ENCODE data around the gene GDE1. TPM values are rescaled to one million over a fixed set of nuclear protein-coding genes. Genes with fewer than 3 reads are reported as not detected.

The GDE1 gene, protein sequence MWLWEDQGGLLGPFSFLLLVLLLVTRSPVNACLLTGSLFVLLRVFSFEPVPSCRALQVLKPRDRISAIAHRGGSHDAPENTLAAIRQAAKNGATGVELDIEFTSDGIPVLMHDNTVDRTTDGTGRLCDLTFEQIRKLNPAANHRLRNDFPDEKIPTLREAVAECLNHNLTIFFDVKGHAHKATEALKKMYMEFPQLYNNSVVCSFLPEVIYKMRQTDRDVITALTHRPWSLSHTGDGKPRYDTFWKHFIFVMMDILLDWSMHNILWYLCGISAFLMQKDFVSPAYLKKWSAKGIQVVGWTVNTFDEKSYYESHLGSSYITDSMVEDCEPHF
- polyA plus RNA-seq (2012; ENCODE audit: insufficient read length, low read depth), result 17.9 TPM

DNA sequence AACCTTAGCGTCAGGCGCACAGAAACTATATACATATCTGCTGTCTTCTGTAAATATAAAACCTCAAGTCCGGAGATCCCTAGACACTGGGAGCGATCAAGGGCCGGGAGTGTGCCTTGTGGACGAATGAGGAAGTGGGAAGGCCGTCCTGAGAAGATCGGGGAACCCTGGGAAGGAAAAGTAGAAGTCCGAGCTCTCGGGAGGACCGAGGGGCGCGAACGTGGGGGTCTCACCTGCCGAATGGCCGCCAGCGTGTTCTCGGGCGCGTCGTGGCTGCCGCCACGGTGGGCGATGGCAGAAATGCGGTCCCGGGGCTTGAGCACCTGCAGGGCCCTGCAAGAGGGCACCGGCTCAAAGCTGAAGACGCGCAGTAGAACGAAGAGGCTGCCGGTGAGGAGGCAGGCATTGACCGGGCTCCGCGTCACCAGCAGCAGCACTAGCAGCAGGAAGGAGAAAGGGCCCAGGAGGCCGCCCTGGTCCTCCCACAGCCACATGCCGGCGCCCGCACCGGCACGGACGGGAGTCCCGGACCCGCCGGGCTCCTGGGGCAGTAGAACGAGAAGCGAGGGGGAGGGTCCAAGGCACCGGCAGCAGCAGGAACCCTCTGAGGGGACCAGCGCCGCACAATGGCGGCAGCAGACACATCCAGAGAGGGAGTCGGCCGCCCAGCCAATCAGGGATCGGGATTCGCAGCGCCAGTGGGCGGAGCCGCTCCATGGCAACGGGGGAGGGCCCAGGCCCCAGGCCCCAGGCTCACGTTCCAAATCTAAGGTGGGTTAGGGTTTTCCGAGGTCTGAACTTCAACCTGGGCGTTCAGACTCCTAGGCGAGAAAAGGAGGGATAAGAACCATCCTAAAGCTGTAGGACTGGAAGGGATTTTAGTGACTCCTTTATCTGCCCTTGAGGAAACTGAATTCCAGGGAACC is at the start of gene GDE1:
Gene GDE1, minus strand, starts transcription at position 628 of the 926 bp plus-strand sequence. Its CDS starts 134 bp downstream, at position 494.
- TF ChIP-seq, protein P1, sequence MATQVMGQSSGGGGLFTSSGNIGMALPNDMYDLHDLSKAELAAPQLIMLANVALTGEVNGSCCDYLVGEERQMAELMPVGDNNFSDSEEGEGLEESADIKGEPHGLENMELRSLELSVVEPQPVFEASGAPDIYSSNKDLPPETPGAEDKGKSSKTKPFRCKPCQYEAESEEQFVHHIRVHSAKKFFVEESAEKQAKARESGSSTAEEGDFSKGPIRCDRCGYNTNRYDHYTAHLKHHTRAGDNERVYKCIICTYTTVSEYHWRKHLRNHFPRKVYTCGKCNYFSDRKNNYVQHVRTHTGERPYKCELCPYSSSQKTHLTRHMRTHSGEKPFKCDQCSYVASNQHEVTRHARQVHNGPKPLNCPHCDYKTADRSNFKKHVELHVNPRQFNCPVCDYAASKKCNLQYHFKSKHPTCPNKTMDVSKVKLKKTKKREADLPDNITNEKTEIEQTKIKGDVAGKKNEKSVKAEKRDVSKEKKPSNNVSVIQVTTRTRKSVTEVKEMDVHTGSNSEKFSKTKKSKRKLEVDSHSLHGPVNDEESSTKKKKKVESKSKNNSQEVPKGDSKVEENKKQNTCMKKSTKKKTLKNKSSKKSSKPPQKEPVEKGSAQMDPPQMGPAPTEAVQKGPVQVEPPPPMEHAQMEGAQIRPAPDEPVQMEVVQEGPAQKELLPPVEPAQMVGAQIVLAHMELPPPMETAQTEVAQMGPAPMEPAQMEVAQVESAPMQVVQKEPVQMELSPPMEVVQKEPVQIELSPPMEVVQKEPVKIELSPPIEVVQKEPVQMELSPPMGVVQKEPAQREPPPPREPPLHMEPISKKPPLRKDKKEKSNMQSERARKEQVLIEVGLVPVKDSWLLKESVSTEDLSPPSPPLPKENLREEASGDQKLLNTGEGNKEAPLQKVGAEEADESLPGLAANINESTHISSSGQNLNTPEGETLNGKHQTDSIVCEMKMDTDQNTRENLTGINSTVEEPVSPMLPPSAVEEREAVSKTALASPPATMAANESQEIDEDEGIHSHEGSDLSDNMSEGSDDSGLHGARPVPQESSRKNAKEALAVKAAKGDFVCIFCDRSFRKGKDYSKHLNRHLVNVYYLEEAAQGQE (IDR thresholded peaks at IDR 0.05; ENCODE audit: insufficient read depth in 1 of 2, low read depth in 2 of 2, low read length in 2 of 2), result no peak
- TF ChIP-seq POLR2AphosphoS5 (IDR thresholded peaks at IDR 0.05; ENCODE audit: low read depth, low read length), result peak; percentile 80
- 0 out of 2 replicates have a peak, but pooled peaks have one; percentile 37 for TF ChIP-seq SIN3A (IDR thresholded peaks at IDR 0.05; ENCODE audit: borderline replicate concordance, insufficient read depth, low read length)
- TF ChIP-seq TAF1 (IDR thresholded peaks at IDR 0.05; ENCODE audit: borderline replicate concordance, insufficient read depth, low read length), result 0 out of 2 replicates have a peak, but pooled peaks have one; percentile 43
- TF ChIP-seq FOXP2 (optimal IDR thresholded peaks at IDR 0.05; ENCODE audit: borderline replicate concordance, extremely low read depth, extremely low read length, insufficient read depth), result no peak

- TF ChIP-seq TAF1 (IDR thresholded peaks at IDR 0.05; ENCODE audit: borderline replicate concordance, insufficient read depth, low read length) (no peak), SIN3A (IDR thresholded peaks at IDR 0.05; ENCODE audit: borderline replicate concordance, insufficient read depth, low read length) (no peak), FOXP2 (optimal IDR thresholded peaks at IDR 0.05; ENCODE audit: borderline replicate concordance, extremely low read depth, extremely low read length, insufficient read depth) (no peak), POLR2AphosphoS5 (IDR thresholded peaks at IDR 0.05; ENCODE audit: low read depth, low read length) (no peak)
- TF ChIP-seq, protein P1 (IDR thresholded peaks at IDR 0.05; ENCODE audit: insufficient read depth in 1 of 2, low read depth in 2 of 2, low read length in 2 of 2), result no peak
These were observed 45.7 kb upstream of the GDE1 start for GRCh38 chr16:19567560-19567959.

- TF ChIP-seq, protein P1 (IDR thresholded peaks at IDR 0.05; ENCODE audit: insufficient read depth in 1 of 2, low read depth in 2 of 2, low read length in 2 of 2), result no peak
- TF ChIP-seq FOXP2 (optimal IDR thresholded peaks at IDR 0.05; ENCODE audit: borderline replicate concordance, extremely low read depth, extremely low read length, insufficient read depth), result no peak
- TF ChIP-seq SIN3A (IDR thresholded peaks at IDR 0.05; ENCODE audit: borderline replicate concordance, insufficient read depth, low read length), result no peak
- no peak for TF ChIP-seq POLR2AphosphoS5 (IDR thresholded peaks at IDR 0.05; ENCODE audit: low read depth, low read length)
- no peak for TF ChIP-seq TAF1 (IDR thresholded peaks at IDR 0.05; ENCODE audit: borderline replicate concordance, insufficient read depth, low read length)
These were observed 44.5 kb upstream of the GDE1 start for GRCh38 chr16:19566362-19566761.

GRCh38 chr16:19563377-19563776 is 41.5 kb upstream of the GDE1 start:
- TF ChIP-seq TAF1 (IDR thresholded peaks at IDR 0.05; ENCODE audit: borderline replicate concordance, insufficient read depth, low read length), result no peak
- TF ChIP-seq POLR2AphosphoS5 (IDR thresholded peaks at IDR 0.05; ENCODE audit: low read depth, low read length), result no peak
- TF ChIP-seq SIN3A (IDR thresholded peaks at IDR 0.05; ENCODE audit: borderline replicate concordance, insufficient read depth, low read length), result no peak
- TF ChIP-seq, protein P1 (IDR thresholded peaks at IDR 0.05; ENCODE audit: insufficient read depth in 1 of 2, low read depth in 2 of 2, low read length in 2 of 2), result no peak
- no peak for TF ChIP-seq FOXP2 (optimal IDR thresholded peaks at IDR 0.05; ENCODE audit: borderline replicate concordance, extremely low read depth, extremely low read length, insufficient read depth)

Data from PFSK-1 (cell line).